Measurements from ENCODE around the gene MORN1.

GRCh38 chr1:2288311-2288710 is 103.0 kb downstream of the MORN1 start:
- TF ChIP-seq POLR2AphosphoS5 (IDR thresholded peaks at IDR 0.05; ENCODE audit: low read depth, low read length) (no peak), POLR2A (IDR thresholded peaks at IDR 0.05; ENCODE audit: low read depth, low read length) (no peak)

Measured in GM12892 (cell line).